ENCODE results near the gene CFAP74.

The CFAP74 gene

DNA sequence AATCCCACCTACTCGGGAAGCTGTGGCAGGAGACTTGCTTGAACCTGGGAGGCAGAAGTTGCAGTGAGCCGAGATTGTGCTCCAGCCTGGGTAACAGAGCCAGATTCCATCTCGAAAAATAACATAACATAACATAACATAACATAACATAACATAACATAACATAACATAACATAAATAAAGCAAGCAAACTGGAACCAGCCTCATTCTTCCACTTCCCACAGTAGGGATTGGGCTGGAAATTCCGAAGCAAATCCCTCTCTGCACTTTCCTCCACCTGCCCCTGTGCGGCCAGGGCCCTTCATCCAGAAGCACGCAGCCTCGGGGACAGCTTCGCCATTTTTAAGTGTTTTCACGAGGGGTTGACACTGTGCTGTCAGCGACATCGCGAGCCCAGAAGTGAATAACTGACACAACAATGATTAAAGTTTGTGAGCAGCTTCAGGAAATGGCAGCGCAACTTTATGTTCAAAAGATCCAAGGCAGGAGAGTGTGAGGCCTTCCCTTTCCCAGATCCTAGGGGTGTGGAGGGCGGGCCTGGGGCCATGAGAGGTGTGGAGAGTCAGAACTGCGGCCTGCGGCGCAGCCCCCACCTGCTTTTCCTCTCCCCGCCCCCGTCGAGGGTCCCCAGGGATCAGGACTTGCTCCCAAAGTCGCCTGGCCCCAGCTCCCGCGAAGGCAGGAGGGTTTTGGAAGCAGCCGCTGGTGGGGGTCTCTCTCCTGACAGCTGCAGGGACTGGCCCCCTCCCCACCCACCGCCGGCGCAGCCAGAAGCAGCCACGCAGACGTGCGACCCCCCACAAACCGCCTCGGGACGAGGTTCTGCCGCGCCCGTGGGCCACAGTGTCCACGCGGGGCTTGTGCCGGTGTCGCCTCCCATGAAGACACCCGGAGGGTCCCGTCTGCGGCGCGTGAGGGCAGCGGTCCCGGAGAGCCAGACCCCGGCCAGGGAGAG, 14.9 kb upstream of the CFAP74 start:
- no peak for DNase-seq

- DNase-seq = no peak
Observed at GRCh38 chr1:2016123-2016522, 12.5 kb upstream of the CFAP74 start.

- no peak for DNase-seq
Observed at GRCh38 chr1:2014741-2015735, 11.5 kb upstream of the CFAP74 start.

GRCh38 chr1:2014181-2014580, 10.6 kb upstream of the CFAP74 start:
- no peak for DNase-seq

DNA sequence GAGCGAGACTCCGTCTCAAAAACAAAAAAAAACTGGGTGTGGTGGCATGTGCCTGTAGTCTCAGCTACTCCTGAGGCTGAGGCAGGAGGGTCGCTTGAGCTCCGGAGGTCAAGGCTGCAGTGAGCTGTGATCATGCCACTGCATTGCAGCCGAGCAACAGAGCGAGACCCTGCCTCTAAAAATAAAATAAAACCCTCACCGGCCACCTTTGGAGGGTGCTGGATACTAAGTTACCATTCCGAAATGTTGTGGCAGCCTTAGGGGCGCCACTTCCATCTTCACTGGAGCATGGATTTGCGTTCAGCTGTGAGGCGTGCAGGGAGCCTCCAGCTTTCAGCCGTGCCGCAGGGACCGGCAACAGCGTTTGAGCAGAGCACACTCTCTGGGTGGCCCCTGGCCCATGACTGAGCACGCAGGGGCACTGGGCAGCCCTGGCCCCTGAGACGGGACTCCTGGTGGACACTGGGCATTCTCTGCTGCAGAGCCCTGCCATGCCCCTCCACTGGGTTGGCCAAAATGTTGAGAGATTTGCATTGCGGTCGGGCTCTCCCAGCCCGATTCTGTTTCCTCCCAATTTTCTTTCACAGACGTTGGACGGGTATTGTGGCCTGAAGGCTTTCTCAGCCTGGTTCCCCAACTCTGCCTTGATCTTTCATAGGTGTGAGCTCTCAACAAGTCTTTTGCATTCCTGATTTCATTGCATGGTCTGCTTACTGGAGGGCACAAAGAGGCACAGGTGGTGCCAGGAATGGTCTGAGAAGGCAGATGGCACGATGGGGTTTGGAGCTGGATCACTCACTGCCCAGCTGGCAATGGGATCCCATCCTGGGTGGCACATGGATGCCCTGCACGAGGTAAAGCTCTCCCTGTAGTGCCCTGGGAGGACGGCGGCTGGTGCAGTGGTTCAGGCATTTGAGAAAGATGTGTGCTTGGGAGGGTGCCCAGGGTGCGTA, 5.8 kb upstream of the CFAP74 start:
- no peak for DNase-seq

DNA sequence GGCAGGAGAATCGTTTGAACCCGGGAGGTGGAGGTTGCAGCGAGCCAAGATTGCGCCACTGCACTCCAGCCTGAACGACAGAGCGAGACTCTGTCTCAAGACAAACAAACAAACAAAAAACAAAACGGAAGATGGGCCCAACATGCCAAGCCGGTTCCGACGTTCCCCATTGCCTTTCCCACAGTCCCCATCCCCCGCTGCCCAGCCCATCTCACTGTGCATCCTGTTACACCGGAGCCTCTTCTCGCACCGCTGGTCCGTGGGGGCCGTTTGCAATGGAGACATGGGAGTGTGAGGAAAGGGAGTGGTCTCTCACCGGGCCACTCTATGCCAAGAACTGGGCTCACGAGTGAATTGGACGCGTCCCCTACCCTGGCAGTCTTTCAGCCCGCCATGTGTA, 1.3 kb upstream of the CFAP74 start:
- DNase-seq = no peak

DNA sequence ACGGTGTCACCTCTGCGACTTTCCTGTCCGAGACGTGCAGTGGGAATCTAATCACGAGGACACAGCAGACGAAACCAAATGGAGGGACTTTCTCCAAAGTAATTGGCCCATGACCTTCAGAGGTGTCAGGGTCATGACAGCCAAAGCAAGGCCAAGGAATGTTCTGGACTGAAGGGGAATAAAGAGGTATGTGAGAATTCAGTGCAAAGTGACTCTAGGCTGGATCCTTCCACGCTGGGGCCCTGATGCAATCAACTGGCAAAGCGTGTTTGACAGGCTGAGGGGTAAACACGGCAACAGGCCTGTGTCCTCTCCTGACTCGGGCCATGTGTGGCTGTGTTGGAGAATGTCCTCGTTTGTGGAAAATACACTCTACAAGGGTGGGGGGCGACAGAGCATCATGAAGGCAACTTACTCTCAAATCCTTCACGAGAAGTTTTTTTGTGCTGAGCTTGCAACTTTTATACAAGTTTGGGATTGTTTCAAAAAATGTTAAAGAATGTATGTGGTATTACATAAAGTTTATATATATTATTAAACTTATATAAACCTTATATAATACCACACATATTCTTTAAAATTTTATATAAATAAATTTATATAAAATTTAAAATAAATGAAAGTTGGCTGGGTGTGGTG, 1.7 kb downstream of the CFAP74 start:
- DNase-seq = no peak

DNA sequence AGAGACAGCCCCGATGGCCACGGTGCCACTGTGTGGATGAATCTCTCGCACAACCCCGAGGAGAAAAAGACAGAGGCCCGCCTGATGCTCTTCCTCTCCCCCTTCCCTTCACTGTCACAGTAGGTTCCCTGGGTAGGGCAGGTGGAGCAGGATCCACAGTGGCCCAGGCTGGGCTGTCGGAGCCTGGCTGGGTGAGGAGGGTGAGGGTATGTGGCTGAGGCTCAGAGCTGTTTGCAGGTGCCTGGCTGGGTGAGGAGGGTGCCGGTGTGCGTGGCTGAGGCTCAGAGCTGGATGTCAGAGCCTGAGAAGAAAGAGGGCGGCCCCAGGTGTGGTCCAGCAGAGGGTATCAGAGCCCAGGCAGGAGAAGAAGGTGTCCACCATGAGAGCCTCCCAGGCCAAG, 2.7 kb downstream of the CFAP74 start:
- no peak for DNase-seq

- no peak for DNase-seq
Observed at GRCh38 chr1:2000432-2000831, 3.2 kb downstream of the CFAP74 start.

DNA sequence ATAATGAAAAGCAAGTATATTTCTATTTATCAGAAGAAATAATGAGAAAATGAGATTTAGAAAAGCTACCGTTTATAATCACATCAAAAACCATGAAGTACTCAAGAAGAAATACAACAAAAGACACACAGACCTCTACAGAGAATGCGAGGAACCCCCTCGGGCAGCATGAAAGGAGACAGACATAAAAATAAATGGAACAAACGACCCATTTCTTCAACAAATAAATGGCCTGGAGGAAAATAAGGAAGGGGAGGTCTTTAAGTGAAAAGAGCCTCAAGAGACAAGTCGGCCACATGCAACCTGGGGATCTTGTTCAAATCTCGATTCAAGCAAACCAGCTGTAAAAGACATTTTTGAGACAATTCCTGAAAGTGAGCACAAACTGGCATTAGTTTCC, 6.0 kb downstream of the CFAP74 start:
- DNase-seq = no peak

DNA sequence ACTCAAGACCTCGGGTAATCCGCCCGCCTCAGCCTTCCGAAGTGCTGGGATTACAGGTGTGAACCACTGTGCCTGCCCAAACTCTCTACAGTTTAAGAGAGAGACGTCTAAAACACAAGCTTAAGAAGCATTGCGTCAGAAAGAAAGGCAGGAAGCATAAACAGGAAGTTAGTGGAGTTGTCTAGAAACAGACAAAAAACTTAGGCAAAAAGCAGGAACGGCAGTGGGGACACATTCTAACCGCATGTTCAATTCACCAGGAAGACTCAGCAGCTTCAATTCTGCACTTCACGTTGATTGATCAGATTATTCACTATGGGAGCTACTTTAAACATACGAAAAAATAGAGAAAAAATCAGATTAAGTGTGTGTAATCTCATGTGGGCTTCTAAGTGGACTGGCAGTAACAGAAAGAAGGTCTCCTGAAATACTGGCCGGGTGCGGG, 7.4 kb downstream of the CFAP74 start:
- no peak for DNase-seq

DNA sequence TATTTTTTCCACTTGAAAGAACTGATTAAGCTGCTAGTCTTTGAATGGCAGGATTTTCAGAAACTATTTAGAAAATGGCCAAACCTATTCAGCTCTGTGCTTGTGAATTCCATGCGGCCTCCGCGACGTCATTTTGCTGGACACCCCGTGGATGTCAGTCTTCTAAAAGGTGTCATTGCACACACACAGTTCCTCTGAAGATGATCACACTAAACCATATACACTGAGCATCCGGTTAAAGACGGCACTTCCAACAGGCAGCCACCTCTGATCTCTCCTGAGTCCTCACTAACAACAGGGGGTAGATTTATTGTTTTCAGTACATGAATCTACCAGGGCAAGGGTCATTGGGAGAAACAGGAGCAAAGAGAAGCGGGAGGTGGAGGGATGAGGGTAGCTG, 9.1 kb downstream of the CFAP74 start:
- no peak for DNase-seq

DNA sequence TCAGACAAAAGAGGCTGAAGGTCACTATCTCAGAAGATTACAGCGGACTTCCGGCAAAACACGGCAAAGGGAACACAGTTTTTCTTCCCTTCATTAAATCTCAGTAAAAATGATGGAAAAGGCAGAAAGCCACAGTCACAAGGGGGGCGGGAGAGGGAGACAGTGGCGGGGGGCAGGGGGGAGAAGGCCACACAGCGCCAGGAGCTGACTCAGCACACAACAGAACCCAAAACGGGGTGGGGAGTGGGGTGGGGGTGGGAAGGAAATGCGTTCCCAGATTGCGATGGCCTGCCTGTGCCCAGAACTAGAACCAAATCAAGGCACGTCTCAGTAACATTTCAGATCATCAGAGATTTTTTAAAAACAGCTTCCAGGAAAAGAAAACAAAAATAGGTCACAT, 13.4 kb downstream of the CFAP74 start:
- DNase-seq = no peak

DNA sequence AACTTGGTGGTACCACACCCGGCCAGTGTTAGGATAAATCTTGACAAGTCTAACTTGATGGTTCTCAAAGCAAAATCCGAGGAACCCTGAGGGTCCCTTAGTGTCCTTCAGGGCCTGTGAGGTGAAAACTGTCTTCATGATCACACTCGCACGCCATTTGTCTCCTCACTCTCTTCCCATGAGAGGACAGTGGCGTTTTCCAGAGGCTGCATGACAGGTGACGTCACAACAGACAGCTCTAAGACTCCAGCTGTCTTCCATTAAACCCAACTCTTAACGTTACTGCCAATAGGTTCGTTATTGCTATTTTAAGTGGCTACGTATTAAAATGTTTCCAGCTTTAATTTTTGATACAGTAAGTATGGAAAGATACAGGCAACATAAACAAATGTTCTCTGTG, 13.8 kb downstream of the CFAP74 start:
- no peak for DNase-seq

DNA sequence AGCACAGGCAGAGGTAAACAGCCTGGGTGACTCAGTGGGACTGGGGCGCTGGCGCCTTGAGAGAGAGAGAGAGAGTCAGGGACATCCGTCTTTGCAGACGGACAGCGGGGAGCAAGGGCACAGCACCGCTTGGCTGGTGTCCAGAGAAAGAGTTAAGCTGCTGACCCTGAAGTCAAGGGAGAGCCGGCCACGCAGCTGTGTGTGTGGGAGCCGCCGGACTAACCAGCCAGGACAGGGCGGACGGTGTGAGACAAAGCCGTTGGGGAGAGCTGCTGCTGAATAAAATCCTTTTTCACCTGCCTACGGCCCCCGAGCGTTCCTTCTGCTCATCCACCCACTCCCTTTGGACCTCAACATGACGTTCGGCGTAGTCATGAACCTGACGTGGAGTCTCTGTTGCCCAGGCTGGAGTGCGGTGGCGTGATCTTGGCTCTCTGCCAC, 14.5 kb downstream of the CFAP74 start:
- DNase-seq = no peak

- no peak for DNase-seq
Observed at GRCh38 chr1:1988061-1988945, 15.3 kb downstream of the CFAP74 start.

DNA sequence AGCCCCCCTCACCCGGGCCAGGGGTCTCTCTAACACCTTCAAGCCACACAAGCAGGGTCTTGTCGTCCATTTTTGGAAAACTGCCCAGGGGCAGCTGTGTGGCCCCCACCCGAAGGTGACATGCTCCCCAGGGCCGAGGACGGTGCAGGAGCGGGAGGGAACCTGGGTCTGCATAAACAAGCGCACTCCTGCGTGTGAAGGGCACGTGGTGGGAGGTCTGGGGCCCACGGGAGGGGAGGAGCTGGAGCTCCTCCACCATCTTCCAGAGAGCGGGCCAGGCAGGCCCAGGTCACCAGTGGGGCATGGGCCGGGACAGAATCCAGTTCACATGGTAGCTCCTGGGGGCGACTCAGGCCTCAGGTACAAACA, 16.5 kb downstream of the CFAP74 start:
- DNase-seq = no peak

GRCh38 chr1:1986451-1987141, 17.0 kb downstream of the CFAP74 start:
- DNase-seq = no peak

DNA sequence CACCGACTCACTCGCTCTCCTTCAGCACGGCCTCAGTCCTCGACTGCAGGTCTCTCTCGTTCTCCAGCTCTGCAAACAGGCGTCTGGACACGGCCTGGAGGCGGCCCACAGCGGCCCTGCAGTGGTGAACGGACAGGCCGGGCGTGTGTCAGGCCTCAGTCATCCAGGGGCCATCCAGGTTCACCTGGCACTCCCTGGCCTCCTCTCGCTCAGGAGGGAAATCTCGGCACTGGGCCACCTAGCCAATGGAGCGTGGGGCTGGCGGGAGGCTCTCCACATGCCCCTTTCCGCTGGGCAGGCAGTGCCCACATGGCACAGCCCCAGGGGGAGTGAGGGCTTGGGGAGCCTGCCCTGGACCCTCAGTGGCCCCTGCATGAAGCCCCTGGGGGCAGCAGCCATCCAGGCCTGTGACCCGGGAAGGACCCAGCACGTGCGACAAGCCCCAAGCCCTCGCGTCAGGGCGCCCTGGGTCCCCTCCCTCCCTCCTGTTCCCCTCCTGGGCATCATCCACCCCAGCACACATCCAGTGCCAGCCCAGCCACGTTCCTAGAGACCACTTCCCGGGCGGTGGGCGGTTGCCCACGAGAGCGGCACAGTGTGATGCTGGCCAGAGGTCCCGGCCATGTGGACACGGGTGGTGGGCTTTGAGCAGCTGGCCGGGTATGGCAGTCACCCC, 18.1 kb downstream of the CFAP74 start:
- DNase-seq = no peak

Data from effector CD4-positive, alpha-beta T cell (primary cell).